Activated T-cell treated with anti-CD3 and anti-CD28 coated beads, Interleukin-2, amount 50 U/mL, for 4 hours (primary cell): ENCODE measurements around the gene RNF17. TPM values are rescaled to one million over a fixed set of nuclear protein-coding genes. Genes with fewer than 3 reads are reported as not detected.

Source experiments
- ATAC-seq, 2 donors: fragments of 200-7000 bp; cut with Tn5 transposase; one replicate each; pipeline ENCODE4 v1.10.0; 2021
- DNase-seq: peaks from one replicate; pipeline ENCODE4 v3.0.0-alpha.2; 2020
- H3K27me3 Mint-ChIP-seq: one replicate; pipeline ENCODE4 v1.8.0; 2021; ENCODE audit warnings: low read depth, mixed read lengths
- H3K36me3 Mint-ChIP-seq: one replicate; pipeline ENCODE4 v1.8.0; 2022; ENCODE audit warnings: mixed read lengths; ENCODE audit not compliant: insufficient read depth
- H3K4me1 Mint-ChIP-seq: one replicate; pipeline ENCODE4 v1.8.0; 2021; ENCODE audit warnings: low read depth, mixed read lengths
- H3K4me3 Mint-ChIP-seq: one replicate; pipeline ENCODE4 v1.8.0; 2021; ENCODE audit warnings: mild to moderate bottlenecking, moderate library complexity, mixed read lengths
- H3K9me3 Mint-ChIP-seq: one replicate; pipeline ENCODE4 v1.8.0; 2021; ENCODE audit warnings: mixed read lengths
- total RNA-seq, 3 donors: library from RNA; stranded (reverse); gene quantifications; one replicate each; pipeline ENCODE4 v1.2.1, GENCODE V29; 2021

The RNF17 gene
- total RNA-seq, 3 donors from 2014 or later: not detected

GRCh38 chr13:24891476-24892108, 127.6 kb downstream of the RNF17 start:
- ATAC-seq: no peak
- Mint-ChIP-seq H3K36me3 (peaks cover 24% of the 10 kb centered on the region), H3K9me3 (no peaks in the 10 kb centered on the region), H3K4me3 (no peak overlapping the region), H3K4me1 (no peaks in the 10 kb centered on the region), H3K27me3 (no peaks in the 10 kb centered on the region)
- no peak for DNase-seq

GRCh38 chr13:24892829-24893228, 128.9 kb downstream of the RNF17 start:
- Mint-ChIP-seq H3K9me3 (no peaks in the 10 kb centered on the region), H3K4me3 (no peak overlapping the region), H3K4me1 (no peaks in the 10 kb centered on the region), H3K36me3 (peaks cover 21% of the 10 kb centered on the region), H3K27me3 (no peaks in the 10 kb centered on the region)
- ATAC-seq: no peak
- DNase-seq: no peak

- ATAC-seq (no peak), DNase-seq (no peak)
- H3K9me3 Mint-ChIP-seq: no peaks in the 10 kb centered on the region
- H3K4me1 Mint-ChIP-seq: no peaks in the 10 kb centered on the region
- H3K27me3 Mint-ChIP-seq: no peaks in the 10 kb centered on the region
- peaks cover 24% of the 10 kb centered on the region for H3K36me3 Mint-ChIP-seq
- no peak overlapping the region for H3K4me3 Mint-ChIP-seq
These were observed 129.9 kb downstream of the RNF17 start for GRCh38 chr13:24893863-24894262.

GRCh38 chr13:24894277-24894971, 130.5 kb downstream of the RNF17 start:
- no peak overlapping the region for H3K4me3 Mint-ChIP-seq
- H3K9me3 Mint-ChIP-seq: no peaks in the 10 kb centered on the region
- DNase-seq (no peak), ATAC-seq (no peak)
- no peaks in the 10 kb centered on the region for H3K27me3 Mint-ChIP-seq
- no peaks in the 10 kb centered on the region for H3K4me1 Mint-ChIP-seq
- H3K36me3 Mint-ChIP-seq: peaks cover 28% of the 10 kb centered on the region

- H3K9me3 Mint-ChIP-seq: no peaks in the 10 kb centered on the region
- no peak overlapping the region for H3K4me3 Mint-ChIP-seq
- H3K27me3 Mint-ChIP-seq: no peaks in the 10 kb centered on the region
- H3K4me1 Mint-ChIP-seq: no peaks in the 10 kb centered on the region
- H3K36me3 Mint-ChIP-seq: peaks cover 29% of the 10 kb centered on the region
- DNase-seq (no peak), ATAC-seq (no peak)
These were observed 131.0 kb downstream of the RNF17 start for GRCh38 chr13:24894972-24895300.

- H3K9me3 Mint-ChIP-seq: no peaks in the 10 kb centered on the region
- peaks cover 28% of the 10 kb centered on the region for H3K36me3 Mint-ChIP-seq
- H3K4me1 Mint-ChIP-seq: no peaks in the 10 kb centered on the region
- no peak for DNase-seq
- H3K27me3 Mint-ChIP-seq: no peaks in the 10 kb centered on the region
- H3K4me3 Mint-ChIP-seq: no peak overlapping the region
- no peak for ATAC-seq
These were observed 132.1 kb downstream of the RNF17 start for GRCh38 chr13:24896061-24896460.

- H3K27me3 Mint-ChIP-seq: no peaks in the 10 kb centered on the region
- H3K36me3 Mint-ChIP-seq: peaks cover 21% of the 10 kb centered on the region
- no peak overlapping the region for H3K4me3 Mint-ChIP-seq
- DNase-seq (no peak), ATAC-seq (no peak)
- H3K9me3 Mint-ChIP-seq: no peaks in the 10 kb centered on the region
- no peaks in the 10 kb centered on the region for H3K4me1 Mint-ChIP-seq
These were observed 133.3 kb downstream of the RNF17 start for GRCh38 chr13:24897293-24897692.

- DNase-seq (no peak), ATAC-seq (no peak)
- H3K9me3 Mint-ChIP-seq: no peaks in the 10 kb centered on the region
- no peaks in the 10 kb centered on the region for H3K4me1 Mint-ChIP-seq
- no peak overlapping the region for H3K4me3 Mint-ChIP-seq
- no peaks in the 10 kb centered on the region for H3K27me3 Mint-ChIP-seq
- H3K36me3 Mint-ChIP-seq: peaks cover 21% of the 10 kb centered on the region
These were observed 135.6 kb downstream of the RNF17 start for GRCh38 chr13:24899601-24900000.

GRCh38 chr13:24900507-24900906, 136.5 kb downstream of the RNF17 start:
- Mint-ChIP-seq H3K9me3 (no peaks in the 10 kb centered on the region), H3K36me3 (peaks cover 24% of the 10 kb centered on the region), H3K4me3 (no peak overlapping the region), H3K27me3 (no peaks in the 10 kb centered on the region), H3K4me1 (no peaks in the 10 kb centered on the region)
- DNase-seq (no peak), ATAC-seq (no peak)

- Mint-ChIP-seq H3K27me3 (no peaks in the 10 kb centered on the region), H3K4me1 (no peaks in the 10 kb centered on the region), H3K9me3 (no peaks in the 10 kb centered on the region), H3K4me3 (no peak overlapping the region), H3K36me3 (peaks cover 26% of the 10 kb centered on the region)
- DNase-seq (no peak), ATAC-seq (no peak)
These were observed 141.3 kb downstream of the RNF17 start for GRCh38 chr13:24905242-24905641.

GRCh38 chr13:24906268-24906667, 142.3 kb downstream of the RNF17 start:
- H3K4me3 Mint-ChIP-seq: no peak overlapping the region
- no peak for DNase-seq
- ATAC-seq: no peak
- H3K36me3 Mint-ChIP-seq: peaks cover 27% of the 10 kb centered on the region
- peaks cover 1% of the 10 kb centered on the region for H3K4me1 Mint-ChIP-seq
- H3K9me3 Mint-ChIP-seq: no peaks in the 10 kb centered on the region
- H3K27me3 Mint-ChIP-seq: no peaks in the 10 kb centered on the region

- DNase-seq: no peak
- Mint-ChIP-seq H3K9me3 (no peaks in the 10 kb centered on the region), H3K27me3 (no peaks in the 10 kb centered on the region), H3K4me1 (peaks cover 2% of the 10 kb centered on the region), H3K36me3 (peaks cover 15% of the 10 kb centered on the region), H3K4me3 (no peak overlapping the region)
- no peak for ATAC-seq
These were observed 146.6 kb downstream of the RNF17 start for GRCh38 chr13:24910502-24911132.

- no peak for ATAC-seq
- Mint-ChIP-seq H3K9me3 (no peaks in the 10 kb centered on the region), H3K36me3 (peaks cover 9% of the 10 kb centered on the region), H3K27me3 (no peaks in the 10 kb centered on the region), H3K4me1 (peaks cover 2% of the 10 kb centered on the region), H3K4me3 (no peak overlapping the region)
- DNase-seq: no peak
These were observed 147.4 kb downstream of the RNF17 start for GRCh38 chr13:24911133-24911908.

- ATAC-seq (no peak), DNase-seq (no peak)
- Mint-ChIP-seq H3K9me3 (no peaks in the 10 kb centered on the region), H3K4me1 (no peaks in the 10 kb centered on the region), H3K27me3 (no peaks in the 10 kb centered on the region), H3K36me3 (no peaks in the 10 kb centered on the region), H3K4me3 (no peak overlapping the region)
These were observed 152.5 kb downstream of the RNF17 start for GRCh38 chr13:24916464-24916863.
